Neural cell (in vitro differentiated cells): ENCODE measurements around the gene BCAS1.

ENCODE experiments used
- CTCF ChIP-seq: fragments of 450-650 bp; IDR thresholded peaks from 2 replicates; pipeline ENCODE4 v1.5.1; 2014; ENCODE audit warnings: antibody characterized with exemption, mild to moderate bottlenecking, moderate library complexity; ENCODE audit not compliant: poor library complexity, severe bottlenecking
- EP300 ChIP-seq: fragments of 450-650 bp; conservative IDR thresholded peaks from 2 replicates; pipeline ENCODE4 v1.6.1; 2014; ENCODE audit warnings: antibody characterized with exemption, mild to moderate bottlenecking, moderate library complexity; ENCODE audit not compliant: poor library complexity, severe bottlenecking
- EZH2 ChIP-seq: fragments of 200-600, 300-800 bp; shearing (Covaris generic), sonication (generic); IDR thresholded peaks from 2 replicates; pipeline ENCODE4 v1.6.1; 2014; ENCODE audit warnings: antibody characterized with exemption, low read length, borderline replicate concordance, mild to moderate bottlenecking; ENCODE audit not compliant: insufficient read depth, poor library complexity, severe bottlenecking
- POLR2AphosphoS5 ChIP-seq: IDR thresholded peaks from 2 replicates; pipeline ENCODE4 v1.6.1; 2012
- RAD21 ChIP-seq: fragments of 450-650 bp; conservative IDR thresholded peaks from 2 replicates; pipeline ENCODE4 v1.6.1; 2014; ENCODE audit warnings: antibody characterized with exemption, mild to moderate bottlenecking, moderate library complexity
- TF ChIP-seq, protein P1 (sequence below): IDR thresholded peaks from 2 replicates; pipeline ENCODE4 v1.6.1; 2012; ENCODE audit warnings: borderline replicate concordance

- TF ChIP-seq CTCF = no peak
- TF ChIP-seq, protein P1, sequence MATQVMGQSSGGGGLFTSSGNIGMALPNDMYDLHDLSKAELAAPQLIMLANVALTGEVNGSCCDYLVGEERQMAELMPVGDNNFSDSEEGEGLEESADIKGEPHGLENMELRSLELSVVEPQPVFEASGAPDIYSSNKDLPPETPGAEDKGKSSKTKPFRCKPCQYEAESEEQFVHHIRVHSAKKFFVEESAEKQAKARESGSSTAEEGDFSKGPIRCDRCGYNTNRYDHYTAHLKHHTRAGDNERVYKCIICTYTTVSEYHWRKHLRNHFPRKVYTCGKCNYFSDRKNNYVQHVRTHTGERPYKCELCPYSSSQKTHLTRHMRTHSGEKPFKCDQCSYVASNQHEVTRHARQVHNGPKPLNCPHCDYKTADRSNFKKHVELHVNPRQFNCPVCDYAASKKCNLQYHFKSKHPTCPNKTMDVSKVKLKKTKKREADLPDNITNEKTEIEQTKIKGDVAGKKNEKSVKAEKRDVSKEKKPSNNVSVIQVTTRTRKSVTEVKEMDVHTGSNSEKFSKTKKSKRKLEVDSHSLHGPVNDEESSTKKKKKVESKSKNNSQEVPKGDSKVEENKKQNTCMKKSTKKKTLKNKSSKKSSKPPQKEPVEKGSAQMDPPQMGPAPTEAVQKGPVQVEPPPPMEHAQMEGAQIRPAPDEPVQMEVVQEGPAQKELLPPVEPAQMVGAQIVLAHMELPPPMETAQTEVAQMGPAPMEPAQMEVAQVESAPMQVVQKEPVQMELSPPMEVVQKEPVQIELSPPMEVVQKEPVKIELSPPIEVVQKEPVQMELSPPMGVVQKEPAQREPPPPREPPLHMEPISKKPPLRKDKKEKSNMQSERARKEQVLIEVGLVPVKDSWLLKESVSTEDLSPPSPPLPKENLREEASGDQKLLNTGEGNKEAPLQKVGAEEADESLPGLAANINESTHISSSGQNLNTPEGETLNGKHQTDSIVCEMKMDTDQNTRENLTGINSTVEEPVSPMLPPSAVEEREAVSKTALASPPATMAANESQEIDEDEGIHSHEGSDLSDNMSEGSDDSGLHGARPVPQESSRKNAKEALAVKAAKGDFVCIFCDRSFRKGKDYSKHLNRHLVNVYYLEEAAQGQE = no peak
- no peak for TF ChIP-seq EZH2
- no peak for TF ChIP-seq RAD21
- TF ChIP-seq POLR2AphosphoS5 = no peak
- TF ChIP-seq EP300 = no peak
These were observed 10.6 kb downstream of the BCAS1 start for GRCh38 chr20:54059691-54060364.
